Adipose tissue (tissue), 3 donors: ENCODE results near the gene EVA1A. TPM values are rescaled to one million over a fixed set of nuclear protein-coding genes. Genes with fewer than 3 reads are reported as not detected.

Experiments used
- H3K27ac ChIP-seq: one replicate; pipeline ENCODE4 v1.5.1; 2013; ENCODE audit warnings: low read depth, low read length
- WGBS, 3 donors: extraction: QIAGEN DNeasy Blood & Tissue Kit; methylation state at CpG; one replicate each; pipeline ENCODE4 v1.1.7; 2013; 5-methylcytosine and 5-hydroxymethylcytosine counted together
- polyA plus RNA-seq, 3 donors: library from polyadenylated mRNA; stranded (reverse); fragments of 200-250 nt; gene quantifications; one replicate each; pipeline ENCODE4 v1.2.3, GENCODE V29; 2013
- donor health status: healthy with polysubstance abuse.
- donor health status: Bipolar disorder and iron deficiency.
- donor health status: healthy.

The EVA1A gene
- polyA plus RNA-seq, 3 donors = 0.79 to 37.3 (median 2.4) TPM

- H3K27ac ChIP-seq = no peak overlapping the region
- 69 to 75% (median 72%) methylated on average over 3 of the region's 3 CpGs for WGBS, 3 donors
These were observed 33.9 kb upstream of the EVA1A start for GRCh38 chr2:75594596-75594995.

GRCh38 chr2:75592888-75593287 lies 32.1 kb upstream of the EVA1A start:
- no peak overlapping the region for H3K27ac ChIP-seq
- WGBS, 3 donors = 91 to 98% (median 94%) methylated on average over 5 of the region's 5 CpGs

- no peak overlapping the region for H3K27ac ChIP-seq
- 45 to 61% (median 59%) methylated on average over 4 of the region's 4 CpGs for WGBS, 3 donors
These were observed 31.3 kb upstream of the EVA1A start for GRCh38 chr2:75592030-75592429.

- WGBS, 3 donors = 57 to 67% (median 62%) methylated on average over 4 of the region's 4 CpGs
- H3K27ac ChIP-seq = no peak overlapping the region
These were observed 28.8 kb upstream of the EVA1A start for GRCh38 chr2:75589391-75590105.

- 90 to 94% (median 91%) methylated on average over 5 of the region's 5 CpGs for WGBS, 3 donors
- no peak overlapping the region for H3K27ac ChIP-seq
These were observed 27.3 kb upstream of the EVA1A start for GRCh38 chr2:75587954-75588587.

GRCh38 chr2:75586971-75587370 lies 26.2 kb upstream of the EVA1A start:
- H3K27ac ChIP-seq = no peak overlapping the region
- WGBS, 3 donors = 86 to 90% (median 89%) methylated on average over 2 of the region's 2 CpGs

GRCh38 chr2:75582840-75583239 lies 22.1 kb upstream of the EVA1A start:
- 77 to 88% (median 81%) methylated on average over 1 of the region's 1 CpG for WGBS, 3 donors
- H3K27ac ChIP-seq = no peak overlapping the region

- 90 to 98% (median 95%) methylated on average over 1 of the region's 1 CpG for WGBS, 3 donors
- no peak overlapping the region for H3K27ac ChIP-seq
These were observed 19.9 kb upstream of the EVA1A start for GRCh38 chr2:75580606-75581005.

GRCh38 chr2:75580156-75580555 lies 19.4 kb upstream of the EVA1A start:
- WGBS, 3 donors = 88 to 92% (median 90%) methylated on average over 1 of the region's 1 CpG
- H3K27ac ChIP-seq = no peak overlapping the region

- H3K27ac ChIP-seq = no peak overlapping the region
These were observed 18.4 kb upstream of the EVA1A start for GRCh38 chr2:75579186-75579585.

- H3K27ac ChIP-seq = no peak overlapping the region
- WGBS, 3 donors = 26 to 88% (median 83%) methylated on average over 1 of the region's 1 CpG
These were observed 16.5 kb upstream of the EVA1A start for GRCh38 chr2:75577280-75577679.

GRCh38 chr2:75574106-75574505 lies 13.4 kb upstream of the EVA1A start:
- H3K27ac ChIP-seq = no peak overlapping the region
- WGBS, 3 donors = 68 to 94% (median 83%) methylated on average over 1 of the region's 1 CpG

- 76 to 95% (median 95%) methylated on average over 1 of the region's 1 CpG for WGBS, 3 donors
- H3K27ac ChIP-seq = no peak overlapping the region
These were observed 12.6 kb upstream of the EVA1A start for GRCh38 chr2:75573145-75573878.

- no peak overlapping the region for H3K27ac ChIP-seq
- 75 to 86% (median 76%) methylated on average over 4 of the region's 4 CpGs for WGBS, 3 donors
These were observed 11.1 kb upstream of the EVA1A start for GRCh38 chr2:75571730-75572430.

- WGBS, 3 donors = 16 to 45% (median 33%) methylated on average over 7 of the region's 7 CpGs
- no peak overlapping the region for H3K27ac ChIP-seq
These were observed 10.4 kb upstream of the EVA1A start for GRCh38 chr2:75570948-75571729.

GRCh38 chr2:75570024-75570947 lies 9.5 kb upstream of the EVA1A start:
- no peak overlapping the region for H3K27ac ChIP-seq
- 56 to 81% (median 78%) methylated on average over 8 of the region's 8 CpGs for WGBS, 3 donors

- 85 to 92% (median 92%) methylated on average over 5 of the region's 5 CpGs for WGBS, 3 donors
- H3K27ac ChIP-seq = no peak overlapping the region
These were observed 8.8 kb upstream of the EVA1A start for GRCh38 chr2:75569546-75569945.
